Spleen (tissue), 11 donors: Measurements from ENCODE around the gene TCOF1. TPM values are rescaled to one million over a fixed set of nuclear protein-coding genes. Genes with fewer than 3 reads are reported as not detected.

ENCODE experiments used
- DNase-seq: peaks from one replicate; pipeline ENCODE4 v3.0.0-alpha.2; 2020
- H3K27ac ChIP-seq, 8 donors: fragments of 200-600 bp; sonication (generic) in 7 of 8; 1 replicate in 4 of 8; 2 replicates in 4 of 8; pipeline versions ENCODE4 v1.5.0 to v1.8.0; 2016 to 2021; ENCODE audit warnings: inconsistent platforms in 4 of 8, mild to moderate bottlenecking in 4 of 8, moderate library complexity in 1 of 8
- H3K27me3 ChIP-seq, 7 donors: fragments of 200-600 bp; sonication (generic) in 6 of 7; replicated peaks in 1 of 7; 1 replicate in 4 of 7; 2 replicates in 3 of 7; pipeline versions ENCODE4 v1.5.0 to v1.8.0; 2016 to 2021; ENCODE audit warnings: inconsistent platforms in 3 of 7, mild to moderate bottlenecking in 1 of 7
- H3K36me3 ChIP-seq, 6 donors: fragments of 200-600 bp; sonication (generic) in 5 of 6; 1 replicate in 4 of 6; 2 replicates in 2 of 6; pipeline versions ENCODE4 v1.5.0 to v1.8.0; 2016 to 2021; ENCODE audit warnings: inconsistent platforms in 2 of 6
- H3K4me1 ChIP-seq, 6 donors: fragments of 200-600 bp; sonication (generic) in 5 of 6; 1 replicate in 3 of 6; 2 replicates in 3 of 6; pipeline versions ENCODE4 v1.5.0 to v1.8.0; 2016 to 2021; ENCODE audit warnings: inconsistent platforms in 3 of 6
- H3K4me3 ChIP-seq, 8 donors: fragments of 200-600 bp; sonication (generic) in 7 of 8; 1 replicate in 4 of 8; 2 replicates in 4 of 8; pipeline versions ENCODE4 v1.5.0 to v1.8.0; 2016 to 2021; ENCODE audit warnings: inconsistent platforms in 4 of 8, mild to moderate bottlenecking in 4 of 8, moderate library complexity in 2 of 8
- H3K9me3 ChIP-seq, 8 donors: fragments of 200-600 bp; sonication (generic) in 7 of 8; 1 replicate in 4 of 8; 2 replicates in 4 of 8; pipeline versions ENCODE4 v1.5.0 to v1.8.0; 2016 to 2021; ENCODE audit warnings: inconsistent platforms in 4 of 8
- CTCF ChIP-seq, 11 experiments: fragments of 200-600 bp in 7 of 11; fragments of 450-650 bp in 4 of 11; sonication (generic) in 4 of 11; IDR thresholded peaks in 8 of 11; conservative IDR thresholded peaks in 3 of 11; 1 replicate in 7 of 11; 2 replicates in 4 of 11; pipeline versions ENCODE4 v1.4.0 to v1.8.0; 2016 to 2021; ENCODE audit warnings: antibody characterized with exemption in 11 of 11, inconsistent platforms in 4 of 11, mild to moderate bottlenecking in 1 of 11
- POLR2A ChIP-seq, 3 donors: fragments of 450-650 bp; IDR thresholded peaks; one replicate each; pipeline ENCODE4 v1.5.1; 2017; ENCODE audit warnings: antibody characterized with exemption in 3 of 3, mild to moderate bottlenecking in 1 of 3
- POLR2AphosphoS5 ChIP-seq, 3 donors: sonication (generic); formaldehyde crosslinking; IDR thresholded peaks; one replicate each; pipeline ENCODE4 v1.5.1; 2017; ENCODE audit warnings: antibody characterized with exemption in 3 of 3
- WGBS, 5 donors: extraction: QIAGEN DNeasy Blood & Tissue Kit in 3 of 5; methylation state at CpG; one replicate each; pipeline versions ENCODE4 v1.1.5 to v1.1.7; 2013 to 2018; 5-methylcytosine and 5-hydroxymethylcytosine counted together
- intact Hi-C: fragments of 100-400 bp; cut with DNase I; formaldehyde crosslinking; loops from one replicate; pipeline ENCODE4 v1.15.0; 2023; ENCODE audit warnings: low total_unique reads
- polyA plus RNA-seq, 3 donors: library from polyadenylated mRNA; stranded (reverse); fragments of 200-250 nt; gene quantifications; one replicate each; pipeline ENCODE4 v1.2.1, GENCODE V29; 2013
- total RNA-seq, 7 donors: library from RNA; depleted of rRNA in 3 of 7; stranded (reverse); fragments of >200 nt in 3 of 7; fragmentation: NEBNext Ultra II Directional in 4 of 7; extraction: Animal tissue kit (Norgen Biotek cat#: 25700) in 4 of 7; gene quantifications; one replicate each; pipeline versions ENCODE4 v1.1.0 to v1.2.1, GENCODE V29; 2016 to 2021
- donor health status: healthy with polysubstance abuse.
- donor health status: DM: no; HTN: no; CAD: no; lungs with moderate emphysema.
- donor health status: DM: no; HTN: no; CAD: no.
- donor health status: Bipolar disorder and iron deficiency.
- donor health status: healthy.
- donor health status: DM: no; HTN: no; CAD: no.
- donor health status: DM: yes; HTN: yes; CAD: no.

The TCOF1 gene
- total and polyA plus RNA-seq, 10 donors: 15.3 to 44.3 (median 33.0) TPM

GRCh38 chr5:150340614-150341255, 16.8 kb upstream of the TCOF1 start:
- no peaks in the 10 kb centered on the region for H3K9me3 ChIP-seq
- 66 to 82% (median 69%) methylated on average over 6 to 7 of the region's 7 CpGs for WGBS, 5 donors
- no peaks in the 10 kb centered on the region for H3K4me1 ChIP-seq
- no peak for DNase-seq
- no peak overlapping the region for H3K27ac ChIP-seq
- H3K36me3 ChIP-seq: no peaks in the 10 kb centered on the region
- H3K4me3 ChIP-seq: no peak overlapping the region
- intact Hi-C loops: no loop called here
- H3K27me3 ChIP-seq: no peaks in the 10 kb centered on the region
- TF ChIP-seq CTCF (IDR thresholded peaks at IDR 0.05 in 8 of 11, conservative IDR thresholded peaks at IDR 0.05 in 3 of 11) (no peak), POLR2AphosphoS5 (IDR thresholded peaks at IDR 0.05) (no peak), POLR2A (IDR thresholded peaks at IDR 0.05) (no peak)

- H3K27me3 ChIP-seq: no peaks in the 10 kb centered on the region
- H3K27ac ChIP-seq: no peak overlapping the region
- H3K4me1 ChIP-seq: no peaks in the 10 kb centered on the region
- no peaks in the 10 kb centered on the region for H3K9me3 ChIP-seq
- H3K36me3 ChIP-seq: no peaks in the 10 kb centered on the region
- WGBS, 5 donors: 82 to 92% (median 89%) methylated on average over 4 of the region's 4 CpGs
- intact Hi-C loops: no loop called here
- no peak for DNase-seq
- no peak overlapping the region for H3K4me3 ChIP-seq
- TF ChIP-seq CTCF (IDR thresholded peaks at IDR 0.05 in 8 of 11, conservative IDR thresholded peaks at IDR 0.05 in 3 of 11): no peak
These were observed 16.2 kb upstream of the TCOF1 start for GRCh38 chr5:150341331-150341730.

GRCh38 chr5:150341989-150342388, 15.5 kb upstream of the TCOF1 start:
- Histone ChIP-seq H3K4me3 (no peak overlapping the region), H3K27me3 (no peaks in the 10 kb centered on the region)

GRCh38 chr5:150342583-150342982, 14.9 kb upstream of the TCOF1 start:
- Histone ChIP-seq H3K4me1 (no peaks in the 10 kb centered on the region), H3K36me3 (no peaks in the 10 kb centered on the region), H3K4me3 (no peak overlapping the region), H3K9me3 (no peaks in the 10 kb centered on the region), H3K27ac (no peak overlapping the region), H3K27me3 (no peaks in the 10 kb centered on the region)
- TF ChIP-seq POLR2A (IDR thresholded peaks at IDR 0.05) (no peak), CTCF (IDR thresholded peaks at IDR 0.05 in 8 of 11, conservative IDR thresholded peaks at IDR 0.05 in 3 of 11) (no peak)
- DNase-seq: no peak
- 74 to 80% (median 80%) methylated on average over 5 of the region's 5 CpGs for WGBS, 5 donors
- intact Hi-C loops: no loop called here

More at GRCh38 chr5:150341989-150342388, 15.5 kb upstream of the TCOF1 start:
- Histone ChIP-seq H3K4me1 (no peaks in the 10 kb centered on the region), H3K36me3 (no peaks in the 10 kb centered on the region), H3K9me3 (no peaks in the 10 kb centered on the region), H3K27ac (no peak overlapping the region)
- TF ChIP-seq CTCF (IDR thresholded peaks at IDR 0.05 in 8 of 11, conservative IDR thresholded peaks at IDR 0.05 in 3 of 11) (no peak), POLR2A (IDR thresholded peaks at IDR 0.05) (no peak), POLR2AphosphoS5 (IDR thresholded peaks at IDR 0.05) (no peak)
- intact Hi-C loops: no loop called here
- no peak for DNase-seq
- 89 to 100% (median 94%) methylated on average over 1 of the region's 1 CpG for WGBS, 5 donors
